ENCODE measurements around the gene MAP6.
"Not testable (repeated sequence)": the region's sequence is repeated elsewhere in the genome, so short reads cannot be mapped to it uniquely, and the experiment has no call there.

Gene MAP6

DNA sequence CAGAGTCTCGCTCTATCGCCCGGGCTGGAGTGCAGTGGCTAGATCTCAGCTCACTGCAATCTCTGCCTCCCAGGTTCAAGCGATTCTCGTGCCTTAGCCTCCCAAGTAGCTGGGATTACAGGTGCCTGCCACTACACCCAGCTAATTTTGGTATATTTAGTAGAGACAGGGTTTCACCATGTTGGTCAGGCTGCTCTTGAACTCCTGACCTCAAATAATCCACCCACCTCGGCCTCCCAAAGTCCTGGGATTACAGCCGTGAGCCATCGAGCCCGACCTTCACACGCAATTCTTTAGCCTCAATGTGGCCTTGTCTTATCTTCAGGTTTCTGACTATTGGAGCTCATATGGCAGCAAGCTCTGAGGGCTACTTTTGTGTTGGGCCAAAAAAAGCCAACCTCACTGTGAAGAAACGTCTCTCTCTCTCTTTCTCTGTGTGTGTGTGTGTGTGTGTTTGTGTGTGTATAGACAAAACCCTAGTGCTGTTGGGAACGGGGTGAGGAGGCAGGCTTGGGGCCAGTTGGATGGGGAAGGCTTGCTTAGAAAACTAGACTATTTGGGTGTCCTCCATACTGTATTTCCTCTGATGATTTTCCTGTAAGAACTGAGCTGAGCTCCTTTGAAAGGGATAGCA, 84.1 kb downstream of the MAP6 start:
- not testable (repeated sequence) for H3K36me3 Mint-ChIP-seq (ENCODE audit: low read depth); DNase-seq (ENCODE audit: low spot score); H3K27ac Mint-ChIP-seq; H3K9me3 Mint-ChIP-seq; H3K4me3 Mint-ChIP-seq
- Mint-ChIP-seq H3K27me3 (ENCODE audit: low read depth) (peaks cover 50% of the 10 kb centered on the region), H3K4me1 (ENCODE audit: low read depth) (peaks cover 10% of the 10 kb centered on the region)

DNA sequence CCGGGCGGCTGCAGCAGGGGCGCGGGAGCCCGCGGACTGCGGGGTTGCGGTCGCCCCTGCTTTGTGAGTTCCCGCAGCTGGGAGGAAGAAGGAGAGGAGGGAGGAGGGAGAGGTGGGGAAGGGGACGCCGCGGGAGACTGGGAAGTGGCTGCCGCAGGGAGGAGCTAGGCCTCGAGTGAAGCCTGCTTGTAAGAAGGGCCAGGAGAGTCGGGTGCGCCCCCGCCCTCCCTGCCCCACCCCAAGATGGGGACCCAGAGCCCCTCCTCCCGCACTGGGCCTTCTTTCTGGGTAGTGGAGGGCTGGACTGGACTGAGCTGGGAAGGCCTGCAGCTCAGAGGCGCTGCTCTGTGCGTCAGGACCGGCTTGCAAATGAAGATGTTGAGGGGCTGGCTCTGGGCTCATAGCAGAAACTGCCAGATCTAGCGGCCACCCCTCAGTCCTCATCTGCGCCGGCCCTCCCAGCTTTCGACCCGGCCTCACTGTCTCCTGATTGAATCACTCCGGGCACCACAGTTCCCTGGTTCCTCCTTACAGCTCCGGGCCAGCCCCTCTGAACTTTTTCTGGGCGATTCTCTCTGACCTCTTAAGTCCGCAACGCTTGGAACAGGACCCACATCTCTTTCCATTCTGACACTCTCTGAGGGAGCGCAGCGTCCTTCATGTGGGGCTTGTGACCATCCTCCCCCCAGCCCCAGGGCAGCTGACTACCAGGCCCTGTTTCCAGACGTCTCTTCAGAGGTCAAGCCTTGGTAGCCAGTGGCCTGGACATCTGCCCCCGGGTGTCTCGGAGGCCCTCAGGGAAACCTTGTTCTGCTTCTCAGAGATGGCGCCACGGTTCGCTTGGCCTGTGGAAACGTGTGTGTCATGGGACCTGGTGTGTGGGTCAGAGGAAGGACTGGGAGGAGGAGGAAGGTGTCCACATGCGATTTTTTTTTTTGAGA, 84.8 kb downstream of the MAP6 start:
- no peak overlapping the region for H3K27ac Mint-ChIP-seq
- no peak for DNase-seq (ENCODE audit: low spot score)
- H3K4me3 Mint-ChIP-seq: peak overlapping the region; percentile 40
- H3K27me3 Mint-ChIP-seq (ENCODE audit: low read depth): peaks cover 55% of the 10 kb centered on the region
- H3K9me3 Mint-ChIP-seq: no peaks in the 10 kb centered on the region
- peaks cover 10% of the 10 kb centered on the region for H3K4me1 Mint-ChIP-seq (ENCODE audit: low read depth)
- H3K36me3 Mint-ChIP-seq (ENCODE audit: low read depth): no peaks in the 10 kb centered on the region

DNA sequence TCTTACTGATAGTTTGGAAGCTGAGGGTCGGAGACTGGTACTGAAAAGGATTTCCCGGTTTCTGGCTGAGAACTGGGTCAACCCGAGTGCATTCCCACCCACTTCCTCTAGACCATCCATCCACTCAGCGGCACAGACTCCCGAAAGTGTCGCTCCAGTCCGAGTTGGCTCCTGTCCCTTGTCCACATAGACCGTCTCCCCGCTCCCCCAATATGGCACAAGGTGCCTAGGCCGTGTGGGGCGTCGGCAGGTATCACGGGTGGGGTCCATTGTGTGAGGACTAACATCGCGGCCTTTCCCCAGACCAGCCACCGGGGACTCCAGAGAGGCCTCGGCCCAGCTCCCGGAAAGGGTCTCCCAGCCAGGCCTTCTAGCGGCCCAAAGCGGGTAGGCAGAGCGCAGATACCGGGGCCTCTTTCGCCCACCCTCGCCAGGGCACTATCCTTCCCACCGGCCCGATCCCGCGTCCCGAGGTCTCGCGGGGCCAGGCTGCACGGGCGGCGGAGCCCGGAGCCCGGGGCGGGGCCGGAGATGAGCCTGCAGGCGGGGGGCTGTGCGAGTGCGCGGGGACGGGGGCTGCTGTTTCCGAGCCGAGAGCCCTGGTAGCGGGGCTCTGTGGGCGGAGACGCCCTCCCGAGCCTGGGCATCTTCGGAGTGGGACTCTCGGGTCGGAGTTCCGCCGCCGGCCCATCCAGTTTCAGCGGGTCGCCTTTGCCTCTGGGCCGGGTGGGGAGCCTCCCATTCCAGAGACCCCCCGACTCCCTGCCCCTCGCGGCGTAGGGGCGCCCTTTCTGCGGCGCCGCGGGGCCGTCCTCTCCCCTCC, 85.7 kb downstream of the MAP6 start:
- peaks cover 10% of the 10 kb centered on the region for H3K4me1 Mint-ChIP-seq (ENCODE audit: low read depth)
- H3K27me3 Mint-ChIP-seq (ENCODE audit: low read depth): peaks cover 61% of the 10 kb centered on the region
- no peaks in the 10 kb centered on the region for H3K36me3 Mint-ChIP-seq (ENCODE audit: low read depth)
- peak overlapping the region; percentile 52 for H3K4me3 Mint-ChIP-seq
- H3K27ac Mint-ChIP-seq: no peak overlapping the region
- no peaks in the 10 kb centered on the region for H3K9me3 Mint-ChIP-seq
- no peak for DNase-seq (ENCODE audit: low spot score)

DNA sequence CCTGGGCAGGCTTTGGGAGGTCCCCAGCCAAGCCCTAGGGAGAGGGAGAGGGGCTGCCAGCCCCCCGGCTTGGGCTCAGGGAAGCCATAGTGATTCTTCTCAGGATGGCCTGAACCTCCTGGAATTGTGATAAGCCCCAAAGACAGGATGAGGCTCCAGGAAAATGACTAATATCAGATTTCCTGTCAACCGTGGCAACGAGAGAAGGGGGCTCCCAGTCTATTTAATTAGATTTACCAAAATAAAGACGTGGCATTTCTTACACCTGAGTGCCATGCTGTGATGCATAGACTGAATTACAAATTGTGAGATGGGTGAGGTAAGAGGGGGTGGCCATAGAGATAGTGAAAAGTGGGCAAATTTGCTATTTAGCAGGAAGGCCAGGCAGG, 86.3 kb downstream of the MAP6 start:
- peaks cover 10% of the 10 kb centered on the region for H3K4me1 Mint-ChIP-seq (ENCODE audit: low read depth)
- H3K27me3 Mint-ChIP-seq (ENCODE audit: low read depth): peaks cover 66% of the 10 kb centered on the region
- no peaks in the 10 kb centered on the region for H3K9me3 Mint-ChIP-seq
- peak overlapping the region; percentile 52 for H3K4me3 Mint-ChIP-seq
- no peaks in the 10 kb centered on the region for H3K36me3 Mint-ChIP-seq (ENCODE audit: low read depth)
- H3K27ac Mint-ChIP-seq: no peak overlapping the region
- DNase-seq (ENCODE audit: low spot score): no peak

DNA sequence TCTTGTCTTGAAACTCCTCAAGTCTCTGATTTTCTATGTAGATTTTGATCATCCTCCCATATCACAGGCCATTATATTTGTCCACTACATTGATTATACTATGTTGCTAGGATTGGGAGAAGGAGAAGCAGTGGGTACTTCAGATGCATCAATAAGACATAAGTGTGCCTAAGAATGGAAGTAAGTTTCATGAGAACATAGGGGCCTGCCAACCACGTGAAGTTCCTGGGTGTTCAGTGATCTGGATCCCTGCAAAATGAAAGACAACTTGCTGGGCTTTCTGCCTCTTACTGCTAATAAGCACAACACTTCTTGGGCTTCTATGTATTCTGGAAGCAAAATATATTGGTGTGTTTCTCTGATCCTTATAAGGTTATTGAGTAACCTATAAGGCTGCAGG, 89.0 kb downstream of the MAP6 start:
- Mint-ChIP-seq H3K36me3 (ENCODE audit: low read depth) (no peaks in the 10 kb centered on the region), H3K4me1 (ENCODE audit: low read depth) (peaks cover 13% of the 10 kb centered on the region), H3K27ac (no peak overlapping the region), H3K27me3 (ENCODE audit: low read depth) (peaks cover 52% of the 10 kb centered on the region), H3K4me3 (no peak overlapping the region), H3K9me3 (no peaks in the 10 kb centered on the region)
- no peak for DNase-seq (ENCODE audit: low spot score)

DNA sequence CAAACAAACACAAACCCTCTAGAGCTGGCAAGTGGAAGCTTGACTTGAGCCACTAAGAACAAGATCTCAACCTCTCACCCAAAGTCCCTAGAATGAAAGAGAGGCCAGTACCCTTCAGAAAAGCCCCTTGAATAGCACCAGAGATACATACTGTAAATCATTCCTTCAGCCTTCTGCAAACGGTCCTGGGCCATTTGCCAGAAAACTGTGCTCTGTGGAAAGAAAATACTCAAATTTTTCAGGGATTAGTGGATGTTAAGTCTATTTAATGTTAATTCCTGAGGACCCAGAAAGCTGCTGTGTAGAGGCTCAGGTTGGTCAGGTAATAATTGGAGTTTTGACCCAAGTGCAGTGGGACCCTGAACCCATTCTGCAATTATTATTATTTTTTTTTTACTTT, 89.9 kb downstream of the MAP6 start:
- Mint-ChIP-seq H3K4me1 (ENCODE audit: low read depth) (peaks cover 13% of the 10 kb centered on the region), H3K4me3 (no peak overlapping the region), H3K9me3 (no peaks in the 10 kb centered on the region), H3K27ac (no peak overlapping the region), H3K27me3 (ENCODE audit: low read depth) (peaks cover 43% of the 10 kb centered on the region), H3K36me3 (ENCODE audit: low read depth) (no peaks in the 10 kb centered on the region)
- no peak for DNase-seq (ENCODE audit: low spot score)

DNA sequence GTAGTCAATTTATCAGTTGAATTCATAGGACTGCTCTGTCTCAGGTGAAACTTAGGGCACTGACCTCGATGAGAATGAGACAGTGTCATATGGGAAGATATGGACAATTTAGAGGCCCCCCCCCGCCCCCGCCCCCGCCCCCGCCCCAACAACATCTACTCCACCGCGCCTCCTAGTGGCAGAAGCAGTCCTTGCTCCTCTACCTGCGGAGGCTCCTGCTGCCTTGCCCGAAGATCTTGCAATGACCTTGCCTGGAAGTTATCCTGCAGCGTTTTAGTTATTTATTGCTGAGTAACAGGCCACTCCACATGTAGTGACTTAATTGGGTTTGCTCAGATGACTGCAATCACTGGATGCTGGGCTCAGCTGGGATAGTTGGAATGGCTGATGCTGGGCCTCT, 91.6 kb downstream of the MAP6 start:
- Mint-ChIP-seq H3K27me3 (ENCODE audit: low read depth) (peaks cover 32% of the 10 kb centered on the region), H3K36me3 (ENCODE audit: low read depth) (peaks cover 5% of the 10 kb centered on the region), H3K27ac (no peak overlapping the region), H3K4me1 (ENCODE audit: low read depth) (peaks cover 5% of the 10 kb centered on the region), H3K9me3 (no peaks in the 10 kb centered on the region), H3K4me3 (no peak overlapping the region)
- DNase-seq (ENCODE audit: low spot score): no peak

DNA sequence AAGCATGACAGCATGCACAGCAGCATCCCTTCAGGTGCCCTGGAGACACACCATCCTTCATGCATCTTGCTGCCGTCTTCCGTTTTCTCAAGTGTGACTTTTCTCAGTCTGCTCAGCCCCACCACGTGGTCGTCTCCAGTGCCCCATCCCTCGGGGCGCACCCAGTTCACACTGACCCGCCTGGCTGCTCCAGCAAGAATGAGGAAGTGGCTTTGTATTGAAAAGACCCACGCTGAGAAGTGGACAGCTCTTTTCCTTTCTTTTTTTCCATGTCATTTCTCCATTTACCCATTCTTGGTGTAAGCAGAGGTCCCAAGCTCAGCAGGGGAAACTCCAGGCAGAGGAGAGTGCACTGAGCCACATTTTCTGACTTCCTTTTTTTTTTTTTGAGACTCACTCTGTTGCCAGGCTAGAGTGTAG, 92.3 kb downstream of the MAP6 start:
- Mint-ChIP-seq H3K4me1 (ENCODE audit: low read depth) (peaks cover 3% of the 10 kb centered on the region), H3K27ac (no peak overlapping the region), H3K4me3 (no peak overlapping the region), H3K36me3 (ENCODE audit: low read depth) (peaks cover 5% of the 10 kb centered on the region), H3K27me3 (ENCODE audit: low read depth) (peaks cover 25% of the 10 kb centered on the region), H3K9me3 (no peaks in the 10 kb centered on the region)
- DNase-seq (ENCODE audit: low spot score): no peak

DNA sequence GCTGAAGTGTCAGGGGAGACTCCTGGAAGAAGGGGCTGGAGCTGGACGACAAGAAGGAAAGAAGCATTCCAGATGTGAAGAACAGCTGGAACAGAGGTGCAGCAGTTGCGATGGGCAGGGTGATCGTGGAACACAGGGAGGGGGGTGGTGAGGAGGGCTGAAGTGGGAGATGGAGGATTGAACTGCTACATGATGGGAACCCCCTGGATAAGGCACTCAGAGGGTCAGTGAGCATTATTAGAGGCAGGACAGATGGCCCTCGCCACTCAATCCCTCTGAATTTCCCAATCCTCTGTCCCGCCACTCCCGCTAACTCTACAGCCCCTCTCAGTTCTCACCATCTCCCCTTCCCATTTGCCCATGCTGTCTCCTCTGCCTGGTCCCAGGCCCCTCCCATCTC, 92.8 kb downstream of the MAP6 start:
- no peak overlapping the region for H3K4me3 Mint-ChIP-seq

DNA sequence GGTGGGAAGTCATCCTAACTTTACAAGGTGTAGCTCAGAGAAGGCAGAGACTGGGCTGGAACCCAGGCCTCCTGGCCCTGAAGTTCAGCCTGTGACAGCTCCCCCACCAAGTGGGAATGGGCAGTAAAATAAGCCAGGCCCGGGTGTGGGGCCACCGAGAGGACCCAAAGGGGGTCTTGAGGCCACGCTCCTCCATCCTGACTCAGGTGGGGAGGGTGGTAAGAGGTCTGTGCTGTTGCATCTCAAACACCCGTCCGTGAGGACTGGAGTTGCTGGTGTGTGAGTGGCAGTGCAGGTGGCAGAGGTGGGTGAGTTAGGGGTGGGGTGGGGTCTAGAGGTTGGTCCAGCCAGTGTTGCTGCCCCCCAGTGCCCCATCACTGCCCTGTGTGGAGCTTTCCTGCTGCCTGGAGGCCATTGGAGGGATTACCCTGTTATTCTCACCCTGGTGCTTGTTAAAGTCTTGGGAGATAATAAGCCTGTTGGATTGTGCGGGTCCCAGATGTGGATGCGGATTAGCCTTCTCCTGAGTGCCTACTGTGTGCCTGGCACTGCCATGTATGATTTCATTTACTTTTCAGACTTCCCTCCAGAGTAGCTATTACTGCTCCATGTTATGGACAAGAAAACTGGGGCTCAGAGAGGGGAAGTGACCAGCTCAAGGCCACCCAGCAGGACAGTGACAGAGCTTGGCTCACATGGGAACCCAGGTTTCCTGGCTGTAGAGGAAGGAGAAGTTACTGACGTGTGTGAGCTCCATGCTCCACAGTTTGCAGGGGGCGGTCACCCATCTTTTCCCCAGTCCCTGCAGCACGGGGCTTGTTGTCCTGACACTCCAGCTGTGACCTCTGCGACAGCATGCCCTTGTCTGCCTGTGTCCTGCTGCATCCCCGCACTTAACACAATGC, 93.9 kb downstream of the MAP6 start:
- Mint-ChIP-seq H3K27me3 (ENCODE audit: low read depth) (peaks cover 17% of the 10 kb centered on the region), H3K36me3 (ENCODE audit: low read depth) (peaks cover 5% of the 10 kb centered on the region), H3K9me3 (no peaks in the 10 kb centered on the region), H3K4me3 (no peak overlapping the region), H3K27ac (no peak overlapping the region), H3K4me1 (ENCODE audit: low read depth) (peaks cover 3% of the 10 kb centered on the region)
- DNase-seq (ENCODE audit: low spot score): no peak

More for the DNA sequence above, 92.8 kb downstream of the MAP6 start:
- DNase-seq (ENCODE audit: low spot score): no peak
- peaks cover 3% of the 10 kb centered on the region for H3K4me1 Mint-ChIP-seq (ENCODE audit: low read depth)
- no peak overlapping the region for H3K27ac Mint-ChIP-seq
- no peaks in the 10 kb centered on the region for H3K9me3 Mint-ChIP-seq
- peaks cover 24% of the 10 kb centered on the region for H3K27me3 Mint-ChIP-seq (ENCODE audit: low read depth)
- H3K36me3 Mint-ChIP-seq (ENCODE audit: low read depth): peaks cover 5% of the 10 kb centered on the region

DNA sequence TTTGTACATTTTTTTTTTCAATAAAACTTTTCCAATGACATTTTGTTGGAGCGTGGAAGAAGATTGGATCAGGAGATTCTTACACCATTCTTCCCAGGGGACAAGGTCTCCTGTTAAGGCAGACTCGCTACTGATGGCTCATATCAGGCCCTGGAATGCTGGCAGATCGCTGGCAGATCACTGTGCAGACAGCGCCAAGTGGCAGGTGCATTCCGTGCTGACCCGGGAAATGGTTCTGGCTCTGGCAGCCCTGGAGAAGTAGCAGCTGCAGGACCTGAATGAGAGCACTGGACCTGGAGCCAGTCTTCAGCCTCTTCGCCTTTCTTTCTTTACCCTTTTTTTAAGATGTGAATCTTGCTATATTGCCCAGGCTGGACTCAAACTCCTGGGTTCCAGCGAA, 96.1 kb downstream of the MAP6 start:
- no peak overlapping the region for H3K27ac Mint-ChIP-seq
- peaks cover 3% of the 10 kb centered on the region for H3K4me1 Mint-ChIP-seq (ENCODE audit: low read depth)
- no peak for DNase-seq (ENCODE audit: low spot score)
- H3K27me3 Mint-ChIP-seq (ENCODE audit: low read depth): peaks cover 1% of the 10 kb centered on the region
- H3K9me3 Mint-ChIP-seq: no peaks in the 10 kb centered on the region
- H3K36me3 Mint-ChIP-seq (ENCODE audit: low read depth): peaks cover 11% of the 10 kb centered on the region
- H3K4me3 Mint-ChIP-seq: no peak overlapping the region

DNA sequence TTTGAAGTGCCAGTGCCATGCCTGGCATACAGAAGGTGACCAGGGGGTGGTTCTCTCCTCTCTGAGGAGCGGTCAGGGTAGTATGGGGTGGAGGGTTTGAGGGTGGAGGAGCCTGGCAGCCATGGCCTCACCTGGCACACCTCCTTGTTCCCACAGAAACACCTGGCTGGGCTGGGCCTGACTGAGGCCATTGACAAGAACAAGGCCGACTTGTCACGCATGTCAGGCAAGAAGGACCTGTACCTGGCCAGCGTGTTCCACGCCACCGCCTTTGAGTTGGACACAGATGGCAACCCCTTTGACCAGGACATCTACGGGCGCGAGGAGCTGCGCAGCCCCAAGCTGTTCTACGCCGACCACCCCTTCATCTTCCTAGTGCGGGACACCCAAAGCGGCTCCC, 97.2 kb downstream of the MAP6 start:
- Mint-ChIP-seq H3K4me3 (no peak overlapping the region), H3K9me3 (no peaks in the 10 kb centered on the region), H3K4me1 (ENCODE audit: low read depth) (peaks cover 2% of the 10 kb centered on the region), H3K27me3 (ENCODE audit: low read depth) (no peaks in the 10 kb centered on the region), H3K36me3 (ENCODE audit: low read depth) (peaks cover 11% of the 10 kb centered on the region), H3K27ac (no peak overlapping the region)
- no peak for DNase-seq (ENCODE audit: low spot score)

DNA sequence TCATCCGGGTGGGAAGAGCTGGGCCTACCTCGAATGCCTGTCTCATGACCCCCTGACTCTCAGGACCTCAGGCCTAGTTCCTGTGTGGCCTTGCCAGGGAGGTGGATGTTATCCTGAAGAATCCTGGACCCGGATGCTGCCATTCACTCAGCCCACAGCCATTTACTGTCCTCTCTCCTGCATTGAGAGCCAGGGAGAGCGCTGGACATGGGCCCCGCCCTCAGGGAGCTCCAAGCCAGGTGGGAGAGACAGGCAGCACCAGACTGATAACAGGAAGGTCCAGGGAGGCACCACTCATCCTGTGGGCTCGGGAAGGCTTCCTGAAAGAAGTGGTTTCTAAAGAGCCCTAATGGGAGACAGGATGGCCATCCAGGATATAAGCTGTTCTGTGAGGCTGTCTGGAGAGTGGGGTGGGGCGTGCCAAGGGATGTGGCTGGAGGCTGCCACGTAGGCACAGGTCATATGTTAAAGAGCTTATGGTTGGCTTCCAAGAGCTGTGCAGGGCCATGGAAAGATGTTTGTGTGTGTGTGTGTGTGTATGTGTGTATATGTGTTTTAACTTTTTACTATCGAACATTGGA, 98.2 kb downstream of the MAP6 start:
- Mint-ChIP-seq H3K4me3 (no peak overlapping the region), H3K27ac (no peak overlapping the region), H3K36me3 (ENCODE audit: low read depth) (peaks cover 14% of the 10 kb centered on the region), H3K9me3 (no peaks in the 10 kb centered on the region), H3K27me3 (ENCODE audit: low read depth) (no peaks in the 10 kb centered on the region), H3K4me1 (ENCODE audit: low read depth) (no peaks in the 10 kb centered on the region)
- DNase-seq (ENCODE audit: low spot score): no peak

All from T-helper 2 cell treated with Interferon-gamma antibody and Interleukin-4, amounts not matched to agents 5 μg/mL and 100 μg/mL, for 36 hours (primary cell).